Hepatocyte (in vitro differentiated cells): ENCODE data around the gene KAT7.

Experiments
- EZH2 ChIP-seq: fragments of 200-600 bp; sonication (generic); IDR thresholded peaks from 2 replicates; pipeline ENCODE4 v1.6.1; 2016; ENCODE audit warnings: antibody characterized with exemption, mild to moderate bottlenecking, borderline replicate concordance
- EZH2phosphoT487 ChIP-seq: fragments of 200-600 bp; sonication (generic); IDR thresholded peaks from one replicate; pipeline ENCODE4 v1.6.1; 2018; ENCODE audit warnings: antibody characterized with exemption, mild to moderate bottlenecking, low read depth, moderate library complexity; ENCODE audit not compliant: unreplicated experiment, severe bottlenecking
- TF ChIP-seq, protein P1 (sequence below): fragments of 200-600 bp; sonication (generic); IDR thresholded peaks from 2 replicates; pipeline ENCODE4 v1.5.1; 2016; ENCODE audit warnings: antibody characterized with exemption, mild to moderate bottlenecking; ENCODE audit not compliant: poor library complexity

- TF ChIP-seq, protein P1, sequence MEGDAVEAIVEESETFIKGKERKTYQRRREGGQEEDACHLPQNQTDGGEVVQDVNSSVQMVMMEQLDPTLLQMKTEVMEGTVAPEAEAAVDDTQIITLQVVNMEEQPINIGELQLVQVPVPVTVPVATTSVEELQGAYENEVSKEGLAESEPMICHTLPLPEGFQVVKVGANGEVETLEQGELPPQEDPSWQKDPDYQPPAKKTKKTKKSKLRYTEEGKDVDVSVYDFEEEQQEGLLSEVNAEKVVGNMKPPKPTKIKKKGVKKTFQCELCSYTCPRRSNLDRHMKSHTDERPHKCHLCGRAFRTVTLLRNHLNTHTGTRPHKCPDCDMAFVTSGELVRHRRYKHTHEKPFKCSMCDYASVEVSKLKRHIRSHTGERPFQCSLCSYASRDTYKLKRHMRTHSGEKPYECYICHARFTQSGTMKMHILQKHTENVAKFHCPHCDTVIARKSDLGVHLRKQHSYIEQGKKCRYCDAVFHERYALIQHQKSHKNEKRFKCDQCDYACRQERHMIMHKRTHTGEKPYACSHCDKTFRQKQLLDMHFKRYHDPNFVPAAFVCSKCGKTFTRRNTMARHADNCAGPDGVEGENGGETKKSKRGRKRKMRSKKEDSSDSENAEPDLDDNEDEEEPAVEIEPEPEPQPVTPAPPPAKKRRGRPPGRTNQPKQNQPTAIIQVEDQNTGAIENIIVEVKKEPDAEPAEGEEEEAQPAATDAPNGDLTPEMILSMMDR = no peak
- no peak for TF ChIP-seq EZH2
- no peak for TF ChIP-seq EZH2phosphoT487
These were observed 40.8 kb upstream of the KAT7 start for GRCh38 chr17:49747632-49748031.
